Measurements from ENCODE around the gene DNAJC1.
A peak's percentile ranks its signal among the peaks of the same experiment; 100 is the strongest.
"Not testable (repeated sequence)": the region's sequence is repeated elsewhere in the genome, so short reads cannot be mapped to it uniquely, and the experiment has no call there.

DNAJC1 gene

DNA sequence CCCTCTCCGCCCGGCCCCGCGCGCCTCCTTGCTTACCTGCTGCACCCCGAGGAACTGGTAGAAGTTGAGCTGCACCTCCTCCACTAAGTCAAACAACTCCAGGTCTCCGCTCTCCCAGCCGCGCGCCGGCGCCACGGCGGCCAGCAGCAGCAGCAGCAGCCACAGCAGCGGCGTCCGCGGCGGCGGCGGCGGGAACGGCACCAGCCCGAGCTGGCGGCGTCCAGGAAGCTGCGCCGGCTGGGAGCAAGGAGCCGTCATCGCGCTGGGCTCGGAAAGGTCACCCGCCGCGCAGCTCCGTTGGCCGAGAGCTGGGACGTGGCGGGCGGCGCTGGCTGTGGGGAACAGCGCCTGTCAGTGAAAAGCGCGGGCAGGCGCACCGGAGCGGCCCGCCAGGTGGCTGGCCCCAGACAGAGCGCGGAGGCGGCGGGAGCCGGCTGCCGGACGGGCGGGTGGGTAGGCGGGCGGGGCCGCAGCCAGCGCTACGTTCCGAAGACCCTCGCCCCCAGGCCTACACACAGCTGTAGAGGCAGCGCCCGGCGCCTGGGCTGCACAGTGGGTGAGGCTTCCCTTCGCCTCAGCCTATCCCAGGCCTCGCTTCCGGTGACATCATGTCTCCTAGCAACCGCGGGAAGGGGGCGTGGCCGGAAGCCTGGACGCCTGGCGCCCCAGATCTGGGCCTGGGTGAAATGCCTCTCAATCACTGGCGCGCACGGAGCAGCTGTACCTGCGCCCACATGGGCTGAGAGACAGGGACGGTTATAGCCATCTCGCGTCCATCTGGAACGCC lies at the start of gene DNAJC1:
TSS of gene DNAJC1 (minus strand) at position 554 of the 787 bp plus-strand sequence. CDS start at position 258, 296 bp downstream.
- peak; percentile 94 for DNase-seq (ENCODE audit: low spot score)

DNA sequence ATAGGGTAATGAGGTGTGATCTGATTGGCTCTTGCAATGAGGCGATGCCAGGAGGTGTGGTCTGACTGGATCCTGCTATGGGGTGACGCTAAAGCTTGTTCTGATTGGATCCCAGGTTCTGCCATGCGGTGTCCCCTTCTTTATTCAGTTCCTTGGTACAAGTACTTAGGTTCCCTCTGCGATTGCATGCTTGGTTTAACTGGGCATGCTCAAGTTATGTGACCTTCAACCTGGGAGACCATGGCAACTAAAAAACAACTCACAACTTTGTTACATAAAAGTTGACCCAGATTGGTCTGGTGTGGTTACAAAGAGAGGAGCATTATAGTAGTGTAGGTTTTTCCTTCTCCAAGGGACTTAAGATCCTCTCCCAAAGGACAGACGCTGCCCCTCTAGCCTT lies 49.5 kb upstream of the DNAJC1 start:
- no peak for DNase-seq (ENCODE audit: low spot score)

DNA sequence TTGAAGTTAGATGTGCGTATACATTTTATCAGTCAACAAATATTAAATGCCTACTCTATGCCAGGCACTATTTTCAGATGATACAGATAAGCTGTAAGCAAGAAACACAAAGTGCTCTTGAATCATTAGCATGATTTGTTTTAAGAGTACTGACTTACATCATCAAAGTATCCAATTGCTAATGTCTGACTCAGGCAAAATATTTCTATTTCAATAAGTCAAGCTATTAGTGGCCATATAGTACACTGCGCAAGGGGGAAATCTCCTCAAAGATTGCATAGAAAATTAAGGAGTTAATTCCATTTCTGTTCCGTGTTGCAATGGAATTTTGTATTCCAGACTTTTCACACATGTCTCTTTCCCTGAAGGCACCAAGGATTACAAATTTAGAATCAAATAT lies 46.1 kb upstream of the DNAJC1 start:
- no peak for DNase-seq (ENCODE audit: low spot score)

- DNase-seq (ENCODE audit: low spot score): no peak
Observed at GRCh38 chr10:22047812-22048211, 44.3 kb upstream of the DNAJC1 start.

GRCh38 chr10:22043327-22043633 lies 39.8 kb upstream of the DNAJC1 start:
- DNase-seq (ENCODE audit: low spot score): no peak

DNA sequence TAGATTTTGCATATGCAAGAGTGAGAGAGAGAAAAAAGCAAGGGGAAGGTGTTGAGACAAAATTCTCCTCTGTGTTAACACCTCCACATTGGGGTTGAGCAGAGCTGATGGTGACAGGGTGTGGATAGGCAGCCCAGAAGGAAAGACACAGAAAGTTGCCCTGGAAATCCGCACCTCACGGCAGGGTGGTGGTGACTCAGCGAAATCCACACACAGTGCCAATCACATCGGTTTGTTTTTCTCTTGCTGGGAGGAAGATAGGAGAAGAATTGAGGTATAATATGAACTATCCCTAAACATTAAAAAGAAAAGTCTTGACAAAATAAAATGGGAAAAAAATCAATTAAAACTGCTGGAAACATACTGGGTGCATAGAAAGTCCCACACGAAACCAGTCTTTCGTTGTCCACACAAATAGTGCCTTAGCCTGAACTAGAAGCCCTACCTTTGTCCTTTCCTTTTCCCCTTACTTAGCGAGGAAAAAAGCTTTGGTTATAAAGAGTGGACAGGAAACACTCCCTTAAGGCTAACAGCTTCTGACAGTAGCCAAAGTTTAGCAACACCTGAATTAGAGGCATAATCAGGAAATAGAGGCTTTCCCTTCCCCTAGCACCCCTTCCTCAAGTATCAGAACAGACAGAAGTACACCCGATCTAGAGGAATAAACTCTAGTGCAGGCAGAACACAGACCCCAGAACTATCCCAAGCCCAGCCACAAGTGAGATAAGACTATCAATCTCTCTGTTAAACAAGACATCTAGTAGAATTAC lies 39.2 kb upstream of the DNAJC1 start:
- no peak for DNase-seq (ENCODE audit: low spot score)

- no peak for DNase-seq (ENCODE audit: low spot score)
Observed at GRCh38 chr10:22034333-22034732, 30.8 kb upstream of the DNAJC1 start.

GRCh38 chr10:22032268-22032667 lies 28.7 kb upstream of the DNAJC1 start:
- not testable (repeated sequence) for DNase-seq (ENCODE audit: low spot score)

GRCh38 chr10:22030421-22030820 lies 26.9 kb upstream of the DNAJC1 start:
- DNase-seq (ENCODE audit: low spot score): no peak

DNA sequence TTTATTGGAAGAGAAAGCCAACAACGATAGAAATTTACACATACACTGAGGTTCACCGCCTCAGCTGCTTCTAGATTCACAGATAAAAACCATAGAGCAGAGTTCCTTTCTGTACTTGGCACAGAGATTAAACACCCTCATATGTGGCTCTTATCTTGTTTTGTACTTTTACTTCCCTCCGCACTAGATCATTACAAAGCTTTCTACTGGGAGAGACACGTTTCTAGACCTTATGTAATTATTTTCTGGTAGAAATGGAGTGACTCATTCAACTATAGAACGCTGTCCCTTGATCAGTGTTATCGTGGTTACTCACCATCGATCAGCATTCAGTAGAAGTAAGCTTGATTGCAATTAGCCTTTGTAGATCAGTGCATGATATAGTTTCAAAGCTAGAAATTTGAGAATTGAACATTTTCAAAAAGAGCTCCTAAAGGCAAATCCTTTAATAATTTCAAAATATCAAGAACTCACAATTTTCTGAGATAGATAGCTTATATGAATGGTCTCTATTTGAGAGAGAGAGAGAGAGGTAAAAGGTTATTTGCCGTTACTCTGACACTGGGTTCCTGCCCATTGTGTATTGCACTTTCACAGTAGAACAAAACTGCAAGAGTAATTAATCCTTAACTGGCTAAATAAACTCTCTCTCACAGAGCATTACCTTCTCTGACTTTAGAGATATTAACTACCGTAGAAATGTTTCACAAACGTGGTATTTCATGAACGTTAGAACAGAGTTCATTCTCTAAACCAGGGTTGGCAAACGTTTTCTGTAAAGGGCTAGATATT lies 26.1 kb upstream of the DNAJC1 start:
- no peak for DNase-seq (ENCODE audit: low spot score)

DNA sequence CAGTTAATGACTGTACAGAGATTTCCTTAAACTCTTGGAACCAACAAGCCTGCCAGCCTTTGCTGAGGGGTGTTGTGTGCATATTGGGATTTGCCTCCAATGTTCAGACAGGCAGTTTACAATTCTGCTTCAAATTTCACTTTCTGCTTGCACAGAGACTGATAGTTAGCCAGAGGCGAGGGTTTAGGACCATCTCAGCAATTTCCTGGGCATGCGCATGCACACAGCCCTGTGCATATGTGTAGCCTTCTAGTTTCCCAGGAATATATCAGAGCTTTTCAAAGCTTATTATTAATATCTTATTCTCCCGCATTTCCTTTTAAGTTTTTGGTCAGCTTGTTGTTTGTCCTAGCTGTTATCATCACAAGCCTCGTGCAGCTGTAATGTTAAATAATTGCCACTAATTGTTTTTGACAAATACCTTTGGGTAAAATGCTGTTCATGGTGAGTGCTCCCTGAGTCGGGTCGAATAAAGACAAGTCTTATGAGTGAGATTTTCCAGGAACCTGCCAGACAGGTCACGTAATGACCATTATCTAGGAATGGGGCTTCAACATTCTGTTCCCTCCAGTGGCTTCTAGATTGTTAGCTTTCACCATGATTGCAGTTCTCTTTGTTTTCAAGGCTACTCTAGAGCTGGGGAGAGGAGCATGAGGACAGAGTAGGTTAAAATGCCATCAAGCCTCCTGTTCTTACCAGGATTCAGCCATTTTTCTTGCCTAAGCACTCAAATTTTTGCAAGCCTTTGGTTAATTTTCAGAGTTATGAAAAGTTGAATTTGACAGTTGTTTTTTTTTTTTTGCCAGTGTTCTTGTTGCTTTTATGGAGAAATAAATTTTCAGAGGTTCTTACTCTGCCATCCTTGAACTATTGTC lies 24.1 kb upstream of the DNAJC1 start:
- DNase-seq (ENCODE audit: low spot score): no peak

GRCh38 chr10:22026287-22026686 lies 22.8 kb upstream of the DNAJC1 start:
- DNase-seq (ENCODE audit: low spot score): no peak

DNA sequence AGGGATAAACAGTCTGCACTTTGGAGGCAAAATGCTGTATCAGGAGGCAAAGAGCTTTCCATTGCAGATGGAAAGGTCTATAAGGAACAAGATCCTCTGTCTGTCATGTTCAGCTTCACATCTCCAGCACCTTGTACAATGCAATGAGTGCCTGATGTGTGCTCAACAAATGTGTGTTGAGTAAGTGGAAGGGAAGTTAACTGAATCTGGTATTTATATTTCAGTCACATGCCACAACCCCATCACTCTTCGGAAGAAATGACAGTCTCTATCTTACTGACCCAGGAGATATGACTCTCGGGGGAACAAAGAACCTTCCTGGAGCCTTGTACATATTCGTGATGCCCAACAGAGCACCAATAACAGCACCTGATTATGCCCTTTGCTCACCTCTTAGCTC lies 20.0 kb upstream of the DNAJC1 start:
- no peak for DNase-seq (ENCODE audit: low spot score)

- DNase-seq (ENCODE audit: low spot score): no peak
Observed at GRCh38 chr10:22022257-22023032, 18.9 kb upstream of the DNAJC1 start.

- DNase-seq (ENCODE audit: low spot score): not testable (repeated sequence)
Observed at GRCh38 chr10:22021144-22021543, 17.6 kb upstream of the DNAJC1 start.

DNA sequence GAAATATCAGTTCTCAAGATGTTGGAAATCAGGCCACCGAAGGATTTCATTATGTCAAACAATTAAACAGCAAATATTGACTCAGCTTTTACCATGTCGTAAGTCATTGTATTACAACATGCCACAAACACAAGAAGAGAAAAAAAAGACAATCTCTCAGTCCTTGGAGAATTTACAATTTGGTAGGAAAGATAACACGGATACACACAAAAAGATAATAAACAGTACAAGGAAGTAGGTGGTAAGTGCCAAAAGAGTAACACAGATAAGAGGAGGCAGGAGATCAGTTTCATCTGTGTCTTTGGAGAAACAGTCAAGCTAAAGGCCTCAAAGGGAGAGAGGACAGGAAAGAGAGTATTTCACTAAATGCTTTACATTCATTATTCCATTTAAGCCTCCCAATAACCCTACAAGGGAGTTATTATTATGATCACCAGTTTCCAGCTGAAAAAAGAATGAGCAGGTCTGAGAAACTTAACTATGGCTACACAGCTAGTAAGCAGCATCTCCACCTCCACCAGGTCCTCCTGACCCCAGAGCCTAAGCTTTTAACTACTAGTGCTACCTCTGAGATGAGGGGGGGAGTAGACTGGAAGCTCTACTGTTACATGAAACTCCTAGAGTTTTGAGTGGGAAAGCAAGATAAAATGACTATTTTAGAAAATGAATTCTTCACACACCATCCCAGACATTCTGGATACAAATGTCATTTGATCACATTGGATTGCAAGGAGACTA lies 13.9 kb upstream of the DNAJC1 start:
- DNase-seq (ENCODE audit: low spot score): no peak

GRCh38 chr10:22016046-22016705 lies 12.6 kb upstream of the DNAJC1 start:
- no peak for DNase-seq (ENCODE audit: low spot score)

GRCh38 chr10:22010973-22011408 lies 7.5 kb upstream of the DNAJC1 start:
- DNase-seq (ENCODE audit: low spot score): peak; percentile 54

- no peak for DNase-seq (ENCODE audit: low spot score)
Observed at GRCh38 chr10:22010539-22010938, 7.0 kb upstream of the DNAJC1 start.

All from hematopoietic multipotent progenitor cell treated with erythropoietin and hydrocortisone succinate and interleukin-3 and kit ligand, for 15 days (in vitro differentiated cells).